IPS-18a (cell line): ENCODE data around the gene PGAM2.
"Not testable (repeated sequence)": the region's sequence is repeated elsewhere in the genome, so short reads cannot be mapped to it uniquely, and the experiment has no call there.

Experiments used
- H3K27ac ChIP-seq: one replicate; pipeline ENCODE4 v1.5.1; 2013; ENCODE audit warnings: low read length
- H3K27me3 ChIP-seq: one replicate; pipeline ENCODE4 v1.6.1; 2013; ENCODE audit warnings: mild to moderate bottlenecking, low read length; ENCODE audit not compliant: control insufficient read depth, insufficient read depth
- H3K36me3 ChIP-seq: one replicate; pipeline ENCODE4 v1.6.1; 2013; ENCODE audit warnings: low read depth, low read length; ENCODE audit not compliant: control insufficient read depth
- H3K4me1 ChIP-seq: one replicate; pipeline ENCODE4 v1.6.1; 2013; ENCODE audit warnings: low read depth, low read length; ENCODE audit not compliant: control insufficient read depth
- H3K4me3 ChIP-seq: one replicate; pipeline ENCODE4 v1.5.1; 2013; ENCODE audit warnings: low read length
- H3K9ac ChIP-seq: one replicate; pipeline ENCODE4 v1.6.1; 2013; ENCODE audit warnings: mild to moderate bottlenecking, low read length, moderate library complexity
- H3K9me3 ChIP-seq: one replicate; pipeline ENCODE4 v1.6.1; 2013; ENCODE audit warnings: low read depth, low read length; ENCODE audit not compliant: control insufficient read depth

PGAM2 gene

GRCh38 chr7:44037951-44038350 lies 27.4 kb downstream of the PGAM2 start:
- not testable (repeated sequence) for H3K36me3 ChIP-seq, H3K4me3 ChIP-seq, H3K9ac ChIP-seq, H3K9me3 ChIP-seq, H3K4me1 ChIP-seq, H3K27ac ChIP-seq
- H3K27me3 ChIP-seq, result peaks cover 25% of the 10 kb centered on the region

- H3K4me3 ChIP-seq, H3K36me3 ChIP-seq: not testable (repeated sequence)
- peaks cover 13% of the 10 kb centered on the region for H3K27me3 ChIP-seq
These were observed 29.0 kb downstream of the PGAM2 start for GRCh38 chr7:44036364-44036763.

GRCh38 chr7:44033971-44034844 lies 31.2 kb downstream of the PGAM2 start:
- H3K9ac ChIP-seq, H3K4me1 ChIP-seq, H3K27ac ChIP-seq, H3K36me3 ChIP-seq, H3K4me3 ChIP-seq, H3K9me3 ChIP-seq, H3K27me3 ChIP-seq: not testable (repeated sequence)

More at GRCh38 chr7:44036364-44036763, 29.0 kb downstream of the PGAM2 start:
- not testable (repeated sequence) for H3K27ac ChIP-seq, H3K4me1 ChIP-seq, H3K9me3 ChIP-seq, H3K9ac ChIP-seq

- not testable (repeated sequence) for H3K4me3 ChIP-seq, H3K27me3 ChIP-seq, H3K36me3 ChIP-seq, H3K4me1 ChIP-seq, H3K27ac ChIP-seq, H3K9me3 ChIP-seq, H3K9ac ChIP-seq
These were observed 33.3 kb downstream of the PGAM2 start for GRCh38 chr7:44032031-44032430.

- H3K36me3 ChIP-seq, H3K27me3 ChIP-seq, H3K27ac ChIP-seq, H3K4me3 ChIP-seq, H3K4me1 ChIP-seq, H3K9ac ChIP-seq, H3K9me3 ChIP-seq: not testable (repeated sequence)
These were observed 34.0 kb downstream of the PGAM2 start for GRCh38 chr7:44031319-44031718.

GRCh38 chr7:44030029-44030428 lies 35.3 kb downstream of the PGAM2 start:
- H3K36me3 ChIP-seq, H3K27me3 ChIP-seq, H3K9me3 ChIP-seq, H3K4me3 ChIP-seq, H3K27ac ChIP-seq, H3K9ac ChIP-seq, H3K4me1 ChIP-seq: not testable (repeated sequence)

- not testable (repeated sequence) for H3K4me3 ChIP-seq, H3K9me3 ChIP-seq
These were observed 35.9 kb downstream of the PGAM2 start for GRCh38 chr7:44029433-44029832.

GRCh38 chr7:44022796-44023467 lies 42.4 kb downstream of the PGAM2 start:
- not testable (repeated sequence) for H3K4me1 ChIP-seq, H3K9ac ChIP-seq, H3K4me3 ChIP-seq, H3K9me3 ChIP-seq, H3K36me3 ChIP-seq, H3K27ac ChIP-seq, H3K27me3 ChIP-seq

More at GRCh38 chr7:44029433-44029832, 35.9 kb downstream of the PGAM2 start:
- not testable (repeated sequence) for H3K9ac ChIP-seq, H3K4me1 ChIP-seq, H3K27ac ChIP-seq, H3K27me3 ChIP-seq, H3K36me3 ChIP-seq

- not testable (repeated sequence) for H3K36me3 ChIP-seq, H3K27ac ChIP-seq, H3K9ac ChIP-seq, H3K9me3 ChIP-seq, H3K4me3 ChIP-seq, H3K4me1 ChIP-seq, H3K27me3 ChIP-seq
These were observed 43.3 kb downstream of the PGAM2 start for GRCh38 chr7:44022069-44022468.

GRCh38 chr7:44019825-44020224 lies 45.5 kb downstream of the PGAM2 start:
- not testable (repeated sequence) for H3K9ac ChIP-seq, H3K4me3 ChIP-seq, H3K27ac ChIP-seq, H3K4me1 ChIP-seq, H3K36me3 ChIP-seq, H3K27me3 ChIP-seq, H3K9me3 ChIP-seq

GRCh38 chr7:44018857-44019807 lies 46.2 kb downstream of the PGAM2 start:
- H3K27ac ChIP-seq, H3K27me3 ChIP-seq, H3K4me1 ChIP-seq, H3K36me3 ChIP-seq, H3K9me3 ChIP-seq: not testable (repeated sequence)
- Histone ChIP-seq H3K4me3 (peak overlapping the region; percentile 74), H3K9ac (peak overlapping the region; percentile 62)
